KBM-7 (cell line): ENCODE results near the gene TGFA.

Experiments
- DNase-seq: peaks from one replicate; pipeline ENCODE4 v3.0.0-alpha.2; 2015
- in situ Hi-C: fragments of 300-500 bp; cut with MboI; formaldehyde crosslinking; loops from 2 replicates; pipeline ENCODE4 v1.14.3; 2020; ENCODE audit warnings: low sequenced_read_pairs, low pct_unique_long_range_greater_than_20kb, mixed read lengths

The TGFA gene

GRCh38 chr2:70443726-70444125, 109.9 kb downstream of the TGFA start:
- DNase-seq = no peak
- in situ Hi-C loops = no loop called here

- in situ Hi-C loops = no loop called here
- DNase-seq = no peak
Observed at GRCh38 chr2:70443078-70443465, 110.6 kb downstream of the TGFA start.

- in situ Hi-C loops = no loop called here
- no peak for DNase-seq
Observed at GRCh38 chr2:70442301-70443077, 111.1 kb downstream of the TGFA start.

- in situ Hi-C loops = no loop called here
- DNase-seq = peak; percentile 46
Observed at GRCh38 chr2:70440621-70441020, 113.0 kb downstream of the TGFA start.

- in situ Hi-C loops = no loop called here
Observed at GRCh38 chr2:70435138-70435537, 118.5 kb downstream of the TGFA start.

GRCh38 chr2:70433315-70433714, 120.3 kb downstream of the TGFA start:
- DNase-seq = no peak
- in situ Hi-C loops = no loop called here

More at GRCh38 chr2:70435138-70435537, 118.5 kb downstream of the TGFA start:
- DNase-seq = no peak

GRCh38 chr2:70431716-70432347, 121.8 kb downstream of the TGFA start:
- in situ Hi-C loops = no loop called here
- DNase-seq = no peak

GRCh38 chr2:70426341-70426740, 127.3 kb downstream of the TGFA start:
- DNase-seq = no peak
- in situ Hi-C loops = no loop called here

- in situ Hi-C loops = no loop called here
- DNase-seq = no peak
Observed at GRCh38 chr2:70425682-70426301, 127.8 kb downstream of the TGFA start.

GRCh38 chr2:70420740-70421139, 132.9 kb downstream of the TGFA start:
- in situ Hi-C loops = no loop called here
- DNase-seq = no peak

- no peak for DNase-seq
- in situ Hi-C loops = no loop called here
Observed at GRCh38 chr2:70420143-70420542, 133.5 kb downstream of the TGFA start.

- DNase-seq = peak; percentile 12
- in situ Hi-C loops = no loop called here
Observed at GRCh38 chr2:70418514-70418913, 135.1 kb downstream of the TGFA start.

- DNase-seq = no peak
- in situ Hi-C loops = no loop called here
Observed at GRCh38 chr2:70417011-70417410, 136.6 kb downstream of the TGFA start.

GRCh38 chr2:70412294-70413070, 141.1 kb downstream of the TGFA start:
- DNase-seq = no peak
- in situ Hi-C loops = no loop called here

- in situ Hi-C loops = no loop called here
- no peak for DNase-seq
Observed at GRCh38 chr2:70411483-70412125, 142.0 kb downstream of the TGFA start.

GRCh38 chr2:70403267-70404053, 150.2 kb downstream of the TGFA start:
- no peak for DNase-seq

GRCh38 chr2:70400539-70400938, 153.1 kb downstream of the TGFA start:
- in situ Hi-C loops = no loop called here
- no peak for DNase-seq

More at GRCh38 chr2:70403267-70404053, 150.2 kb downstream of the TGFA start:
- in situ Hi-C loops = no loop called here

GRCh38 chr2:70399046-70399445, 154.6 kb downstream of the TGFA start:
- no peak for DNase-seq
- in situ Hi-C loops = no loop called here
